HFF-Myc (cell line): ENCODE data around the gene AKAP7.

Source experiments
- DNase-seq: peaks from one replicate; pipeline ENCODE4 v3.0.0-alpha.2; 2011; ENCODE audit warnings: low read depth; ENCODE audit errors: extremely low read depth
- H3K4me3 ChIP-seq: replicated peaks from 2 replicates; pipeline ENCODE4 v1.5.1; 2011; ENCODE audit warnings: low read depth, mild to moderate bottlenecking, control low read depth, low read length
- CTCF ChIP-seq: IDR thresholded peaks from 2 replicates; pipeline ENCODE4 v1.5.1; 2012; ENCODE audit warnings: mild to moderate bottlenecking, low read depth, low read length, control low read depth; ENCODE audit errors: missing control alignments

AKAP7 gene

GRCh38 chr6:131222773-131223172 is 87.5 kb downstream of the AKAP7 start:
- TF ChIP-seq CTCF = no peak
- no peak for DNase-seq

GRCh38 chr6:131223416-131223815 is 88.1 kb downstream of the AKAP7 start:
- no peak for DNase-seq
- H3K4me3 ChIP-seq = no peak overlapping the region
- TF ChIP-seq CTCF = no peak

More at GRCh38 chr6:131222773-131223172, 87.5 kb downstream of the AKAP7 start:
- H3K4me3 ChIP-seq = no peak overlapping the region

- no peak overlapping the region for H3K4me3 ChIP-seq
- TF ChIP-seq CTCF = no peak
- no peak for DNase-seq
These were observed 89.9 kb downstream of the AKAP7 start for GRCh38 chr6:131225127-131225526.

GRCh38 chr6:131225959-131226358 is 90.7 kb downstream of the AKAP7 start:
- no peak for DNase-seq
- H3K4me3 ChIP-seq = no peak overlapping the region
- TF ChIP-seq CTCF = no peak

- no peak overlapping the region for H3K4me3 ChIP-seq
- no peak for DNase-seq
- no peak for TF ChIP-seq CTCF
These were observed 91.3 kb downstream of the AKAP7 start for GRCh38 chr6:131226459-131227157.

- no peak overlapping the region for H3K4me3 ChIP-seq
- DNase-seq = no peak
- no peak for TF ChIP-seq CTCF
These were observed 91.9 kb downstream of the AKAP7 start for GRCh38 chr6:131227158-131227543.

GRCh38 chr6:131231103-131231502 is 95.8 kb downstream of the AKAP7 start:
- H3K4me3 ChIP-seq = no peak overlapping the region
- no peak for DNase-seq
- no peak for TF ChIP-seq CTCF
